B cell (primary cell): ENCODE measurements around the gene PLCD3. TPM values are rescaled to one million over a fixed set of nuclear protein-coding genes. Genes with fewer than 3 reads are reported as not detected.

Source experiments
- ATAC-seq: fragments of 200-7000 bp; cut with Tn5 transposase; one replicate; pipeline ENCODE4 v1.10.0; 2021; ENCODE audit warnings: low read depth, mild to moderate bottlenecking, moderate number of reproducible peaks, moderate library complexity
- CTCF ChIA-PET: fragments of 350-600 bp; sonication (Branson Sonifier 250); formaldehyde crosslinking; loops from one replicate; lab custom pipeline; 2021; ENCODE audit warnings: antibody characterized with exemption, inconsistent platforms; lab: Charles Lee
- POLR2A ChIA-PET: fragments of 350-600 bp; sonication (Branson Sonifier 250); formaldehyde crosslinking; loops from one replicate; lab custom pipeline; 2021; ENCODE audit warnings: antibody characterized with exemption; lab: Charles Lee
- DNase-seq: peaks from one replicate; pipeline ENCODE4 v3.0.0; 2013
- H2AFZ ChIP-seq: 2 replicates; pipeline ENCODE4 v1.6.1; 2012; ENCODE audit warnings: mild to moderate bottlenecking, low read depth, low read length; ENCODE audit not compliant: insufficient read depth, poor library complexity, severe bottlenecking
- H3K27ac ChIP-seq, 2 donors: 1 replicate in 1 of 2; 2 replicates in 1 of 2; pipeline ENCODE4 v1.5.1; 2012 to 2013; ENCODE audit warnings: low read length in 2 of 2, mild to moderate bottlenecking in 2 of 2, moderate library complexity in 1 of 2
- H3K27me3 ChIP-seq, 4 experiments: fragments of 200-600 bp in 1 of 4; sonication (generic) in 1 of 4; replicated peaks in 1 of 4; 1 replicate in 2 of 4; 2 replicates in 2 of 4; pipeline versions ENCODE4 v1.6.1 to v1.7.0; 2013 to 2016; ENCODE audit warnings: low read length in 3 of 4, mild to moderate bottlenecking in 2 of 4, mixed read lengths in 1 of 4, moderate library complexity in 1 of 4; ENCODE audit not compliant: insufficient read depth in 4 of 4, control insufficient read depth in 3 of 4; ENCODE audit errors: control extremely low read depth in 1 of 4
- H3K36me3 ChIP-seq, 2 experiments: replicated peaks in 1 of 2; 1 replicate in 1 of 2; 2 replicates in 1 of 2; pipeline versions ENCODE4 v1.6.1 to v1.7.1; 2013; ENCODE audit warnings: low read length in 1 of 2; ENCODE audit not compliant: insufficient read depth in 2 of 2, control insufficient read depth in 1 of 2; ENCODE audit errors: control extremely low read depth in 1 of 2, extremely low read depth in 1 of 2
- H3K4me1 ChIP-seq, 2 donors: fragments of 200-600 bp in 1 of 2; sonication (generic) in 1 of 2; 1 replicate in 1 of 2; 2 replicates in 1 of 2; pipeline versions ENCODE4 v1.5.1 to v1.6.1; 2013 to 2017; ENCODE audit warnings: low read length in 2 of 2; ENCODE audit not compliant: control insufficient read depth in 2 of 2, insufficient read depth in 2 of 2
- H3K4me2 ChIP-seq: replicated peaks from 2 replicates; pipeline ENCODE3; 2012; ENCODE audit warnings: mild to moderate bottlenecking, low read depth, low read length; ENCODE audit not compliant: poor library complexity, severe bottlenecking
- H3K4me3 ChIP-seq, 5 experiments: fragments of 200-600 bp in 1 of 5; sonication (generic) in 1 of 5; 1 replicate in 3 of 5; 2 replicates in 2 of 5; pipeline versions ENCODE4 v1.5.1 to v1.7.0; 2011 to 2016; ENCODE audit warnings: low read length in 4 of 5, mild to moderate bottlenecking in 4 of 5, low read depth in 2 of 5, control low read depth in 1 of 5, moderate library complexity in 1 of 5; ENCODE audit not compliant: insufficient read depth in 1 of 5; ENCODE audit errors: control extremely low read depth in 1 of 5, extremely low read depth in 1 of 5
- H3K79me2 ChIP-seq: fragments of 200-600 bp; sonication (generic); one replicate; pipeline ENCODE4 v1.6.0; 2016; ENCODE audit warnings: low read length; ENCODE audit not compliant: control insufficient read depth, insufficient read depth
- H3K9ac ChIP-seq: fragments of 200-600 bp; sonication (generic); 2 replicates; pipeline ENCODE4 v1.6.1; 2017; ENCODE audit warnings: mild to moderate bottlenecking, low read length, moderate library complexity
- H3K9me3 ChIP-seq, 3 donors: one replicate each; pipeline versions ENCODE4 v1.6.1 to v1.7.1; 2013; ENCODE audit warnings: low read length in 2 of 3; ENCODE audit not compliant: control insufficient read depth in 2 of 3, insufficient read depth in 1 of 3; ENCODE audit errors: control extremely low read depth in 1 of 3
- H4K20me1 ChIP-seq: 2 replicates; pipeline ENCODE4 v1.6.0; 2012; ENCODE audit warnings: mild to moderate bottlenecking, low read length; ENCODE audit not compliant: insufficient read depth, control insufficient read depth, poor library complexity, severe bottlenecking
- H3K27ac Mint-ChIP-seq: one replicate; pipeline ENCODE4 v1.8.0; 2021; ENCODE audit warnings: mixed read lengths
- H3K27me3 Mint-ChIP-seq: one replicate; pipeline ENCODE4 v1.8.0; 2021; ENCODE audit warnings: mixed read lengths
- H3K4me1 Mint-ChIP-seq: one replicate; pipeline ENCODE4 v1.8.0; 2021; ENCODE audit warnings: mixed read lengths
- H3K4me3 Mint-ChIP-seq: one replicate; pipeline ENCODE4 v1.8.0; 2021; ENCODE audit warnings: mixed read lengths
- H3K9me3 Mint-ChIP-seq: one replicate; pipeline ENCODE4 v1.8.0; 2022; ENCODE audit warnings: mixed read lengths; ENCODE audit not compliant: insufficient read depth
- CTCF ChIP-seq: fragments of 200-600 bp; IDR thresholded peaks from one replicate; pipeline ENCODE4 v1.8.0; 2022; ENCODE audit warnings: antibody characterized with exemption, mild to moderate bottlenecking
- EZH2 ChIP-seq: IDR thresholded peaks from 2 replicates; pipeline ENCODE4 v1.6.1; 2012; ENCODE audit warnings: borderline replicate concordance, low read depth, mild to moderate bottlenecking, moderate library complexity, low read length; ENCODE audit not compliant: insufficient read depth, poor library complexity, severe bottlenecking
- WGBS: methylation state at CpG from one replicate; pipeline ENCODE4 v1.1.5; 2013; ENCODE audit warnings: missing lambda C conversion rate; ENCODE audit not compliant: insufficient coverage; 5-methylcytosine and 5-hydroxymethylcytosine counted together
- intact Hi-C: fragments of 100-400 bp; cut with micrococcal nuclease; formaldehyde crosslinking; loops from one replicate; pipeline ENCODE4 v1.10.0; 2022
- polyA plus RNA-seq: library from polyadenylated mRNA; depleted of rRNA; stranded (reverse); fragments of >200 nt; gene quantifications from 2 replicates; pipeline ENCODE4 v1.2.3, GENCODE V29; 2012
- total RNA-seq, 2 donors: library from RNA; stranded (reverse); fragments of 120-200 nt in 1 of 2; gene quantifications; 1 replicate in 1 of 2; 2 replicates in 1 of 2; pipeline versions ENCODE4 v1.2.3 to v1.2.4, GENCODE V29; 2013 to 2022

PLCD3 gene
- total and polyA plus RNA-seq, 2 donors (not counting 1 experiment from before 2014, with no cell fraction given) = 0.54 to 2.2 TPM

GRCh38 chr17:45070809-45071208 lies 61.5 kb downstream of the PLCD3 start:
- Histone ChIP-seq H3K27me3 (no peaks in the 10 kb centered on the region), H2AFZ (no peak overlapping the region), H3K4me1 (no peaks in the 10 kb centered on the region), H3K9me3 (no peaks in the 10 kb centered on the region), H3K9ac (no peak overlapping the region), H3K27ac (no peak overlapping the region), H3K4me2 (no peak overlapping the region), H3K79me2 (peaks cover 95% of the 10 kb centered on the region), H3K4me3 (no peak overlapping the region), H3K36me3 (peaks cover 5 to 37% of the 10 kb centered on the region in 2 experiments), H4K20me1 (peaks cover 76% of the 10 kb centered on the region)
- Mint-ChIP-seq H3K4me1 (peaks cover 14% of the 10 kb centered on the region), H3K9me3 (no peaks in the 10 kb centered on the region), H3K4me3 (no peak overlapping the region), H3K27me3 (no peaks in the 10 kb centered on the region), H3K27ac (no peak overlapping the region)
- TF ChIP-seq CTCF (no peak), EZH2 (no peak)
- DNase-seq (no peak), ATAC-seq (no peak)
- ChIA-PET CTCF (interaction anchor here (0.6 to 1.4 kb wide), 2 partner anchors 8 to 149 kb away, joined by 3 read pairs; no protein-coding TSS in a partner anchor), POLR2A (no interaction called here)
- no CpG with 5 or more reads among the region's 2 CpGs for WGBS
- intact Hi-C loops = loop anchor here (1.0 kb wide), 1 partner anchor 28 kb away; no protein-coding TSS in a partner anchor

GRCh38 chr17:45070001-45070400 lies 62.3 kb downstream of the PLCD3 start:
- WGBS = 91% methylated on average over 5 of the region's 8 CpGs
- Mint-ChIP-seq H3K27ac (no peak overlapping the region), H3K4me1 (peaks cover 16% of the 10 kb centered on the region), H3K27me3 (no peaks in the 10 kb centered on the region), H3K4me3 (no peak overlapping the region), H3K9me3 (no peaks in the 10 kb centered on the region)
- POLR2A ChIA-PET = no interaction called here
- intact Hi-C loops = loop anchor here (1.0 kb wide), 1 partner anchor 29 kb away; no protein-coding TSS in a partner anchor
- Histone ChIP-seq H3K9me3 (no peaks in the 10 kb centered on the region), H3K4me2 (no peak overlapping the region), H3K79me2 (peaks cover 95% of the 10 kb centered on the region), H3K27ac (no peak overlapping the region), H3K4me3 (no peak overlapping the region), H3K36me3 (peaks cover 5 to 36% of the 10 kb centered on the region in 2 experiments), H2AFZ (no peak overlapping the region), H4K20me1 (peaks cover 79% of the 10 kb centered on the region), H3K9ac (no peak overlapping the region), H3K27me3 (no peaks in the 10 kb centered on the region), H3K4me1 (no peaks in the 10 kb centered on the region)
- CTCF ChIA-PET = interaction anchor here (0.6 to 1.4 kb wide), 4 partner anchors 9 to 149 kb away, joined by 3 to 5 read pairs (median 4); no protein-coding TSS in a partner anchor
- TF ChIP-seq EZH2 (no peak), CTCF (no peak)
- DNase-seq = no peak
- no peak for ATAC-seq
